H1 (cell line): ENCODE results near the gene UPK1B.
"Not testable (repeated sequence)": the region's sequence is repeated elsewhere in the genome, so short reads cannot be mapped to it uniquely, and the experiment has no call there.

Experiments used
- CHD2 ChIP-seq: IDR thresholded peaks from 2 replicates; pipeline ENCODE4 v1.6.1; 2012; ENCODE audit warnings: low read length, improper control_type of control experiment
- CTCF ChIP-seq, 3 experiments: IDR thresholded peaks; 1 replicate in 2 of 3; 2 replicates in 1 of 3; pipeline versions ENCODE4 v1.5.1 to v1.6.1; 2011; ENCODE audit warnings: low read length in 3 of 3, mild to moderate bottlenecking in 3 of 3, inconsistent platforms in 2 of 3, low read depth in 1 of 3, moderate library complexity in 1 of 3; ENCODE audit not compliant: insufficient read depth in 1 of 3; ENCODE audit errors: control extremely low read depth in 1 of 3
- MAX ChIP-seq: IDR thresholded peaks from 2 replicates; pipeline ENCODE4 v1.6.1; 2012; ENCODE audit warnings: inconsistent platforms
- POLR2AphosphoS5 ChIP-seq: IDR thresholded peaks from 2 replicates; pipeline ENCODE4 v1.6.1; 2011; ENCODE audit warnings: low read depth, low read length
- RAD21 ChIP-seq, 2 experiments: IDR thresholded peaks in 1 of 2; conservative IDR thresholded peaks in 1 of 2; 2 replicates each; pipeline ENCODE4 v1.6.1; 2011; ENCODE audit warnings: low read depth in 2 of 2, low read length in 2 of 2, improper control_type of control experiment in 1 of 2, inconsistent platforms in 1 of 2, mild to moderate bottlenecking in 1 of 2, moderate library complexity in 1 of 2
- SUZ12 ChIP-seq: fragments of 200-600 bp; sonication (generic); IDR thresholded peaks from 2 replicates; pipeline ENCODE4 v1.6.1; 2012; ENCODE audit warnings: mild to moderate bottlenecking, inconsistent platforms, low read length, moderate library complexity, mixed read lengths
- TAF1 ChIP-seq: IDR thresholded peaks from 2 replicates; pipeline ENCODE4 v1.6.1; 2011; ENCODE audit warnings: mild to moderate bottlenecking, low read depth, low read length

- TF ChIP-seq CHD2; CTCF (IDR thresholded peaks at IDR 0.05; ENCODE audit: control extremely low read depth in 1 of 3, insufficient read depth in 1 of 3, low read depth in 1 of 3, low read length in 3 of 3); SUZ12; MAX; TAF1; RAD21 (IDR thresholded peaks at IDR 0.05 in 1 of 2, conservative IDR thresholded peaks at IDR 0.05 in 1 of 2; ENCODE audit: low read depth in 2 of 2, low read length in 2 of 2); POLR2AphosphoS5: not testable (repeated sequence)
Observed at GRCh38 chr3:119139360-119139759, 34.0 kb upstream of the UPK1B start.
